ENCODE measurements around the gene LDLR. TPM values are rescaled to one million over a fixed set of nuclear protein-coding genes. Genes with fewer than 3 reads are reported as not detected.

LDLR gene
- total RNA-seq, 4 donors from 2014 or later, result 11.0 to 31.1 (median 23.3) TPM

DNA sequence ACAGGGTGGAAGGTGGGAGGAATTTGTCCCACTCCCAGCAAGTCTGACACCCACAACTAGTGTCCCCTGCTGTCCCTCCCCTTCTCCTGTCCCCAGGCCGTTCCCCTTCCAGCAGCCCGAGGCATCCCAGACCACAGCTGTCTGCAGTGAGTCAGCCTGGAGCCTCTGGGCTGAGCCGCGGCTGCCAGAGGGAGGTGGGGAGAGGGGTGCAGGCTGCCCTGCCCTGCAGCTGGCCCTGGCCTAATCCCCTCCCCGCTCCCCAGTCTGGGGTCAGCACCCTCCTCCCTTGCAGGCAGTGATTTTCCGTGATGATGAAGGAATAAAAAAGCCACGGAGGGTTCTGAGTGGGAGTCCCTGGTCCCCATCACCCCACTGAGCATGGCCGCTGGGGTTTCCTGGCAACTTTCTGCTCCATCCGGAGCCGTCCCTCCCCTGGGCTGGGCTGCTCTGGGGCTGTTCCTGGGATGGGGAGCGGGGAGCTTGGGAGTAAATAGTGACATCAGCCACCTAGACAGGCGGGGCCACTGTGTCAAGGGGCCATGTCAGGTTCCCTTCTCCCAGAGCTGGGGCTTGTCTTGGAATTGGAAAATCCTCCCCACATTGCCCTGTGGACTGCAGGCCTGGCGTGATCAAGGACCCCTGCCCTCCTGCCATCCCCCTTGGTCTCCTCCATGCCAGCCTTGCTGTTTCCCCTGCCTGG lies 49.5 kb downstream of the LDLR start:
- TF ChIP-seq, protein P1, sequence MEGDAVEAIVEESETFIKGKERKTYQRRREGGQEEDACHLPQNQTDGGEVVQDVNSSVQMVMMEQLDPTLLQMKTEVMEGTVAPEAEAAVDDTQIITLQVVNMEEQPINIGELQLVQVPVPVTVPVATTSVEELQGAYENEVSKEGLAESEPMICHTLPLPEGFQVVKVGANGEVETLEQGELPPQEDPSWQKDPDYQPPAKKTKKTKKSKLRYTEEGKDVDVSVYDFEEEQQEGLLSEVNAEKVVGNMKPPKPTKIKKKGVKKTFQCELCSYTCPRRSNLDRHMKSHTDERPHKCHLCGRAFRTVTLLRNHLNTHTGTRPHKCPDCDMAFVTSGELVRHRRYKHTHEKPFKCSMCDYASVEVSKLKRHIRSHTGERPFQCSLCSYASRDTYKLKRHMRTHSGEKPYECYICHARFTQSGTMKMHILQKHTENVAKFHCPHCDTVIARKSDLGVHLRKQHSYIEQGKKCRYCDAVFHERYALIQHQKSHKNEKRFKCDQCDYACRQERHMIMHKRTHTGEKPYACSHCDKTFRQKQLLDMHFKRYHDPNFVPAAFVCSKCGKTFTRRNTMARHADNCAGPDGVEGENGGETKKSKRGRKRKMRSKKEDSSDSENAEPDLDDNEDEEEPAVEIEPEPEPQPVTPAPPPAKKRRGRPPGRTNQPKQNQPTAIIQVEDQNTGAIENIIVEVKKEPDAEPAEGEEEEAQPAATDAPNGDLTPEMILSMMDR (IDR thresholded peaks at IDR 0.05; ENCODE audit: low read depth), result no peak

DNA sequence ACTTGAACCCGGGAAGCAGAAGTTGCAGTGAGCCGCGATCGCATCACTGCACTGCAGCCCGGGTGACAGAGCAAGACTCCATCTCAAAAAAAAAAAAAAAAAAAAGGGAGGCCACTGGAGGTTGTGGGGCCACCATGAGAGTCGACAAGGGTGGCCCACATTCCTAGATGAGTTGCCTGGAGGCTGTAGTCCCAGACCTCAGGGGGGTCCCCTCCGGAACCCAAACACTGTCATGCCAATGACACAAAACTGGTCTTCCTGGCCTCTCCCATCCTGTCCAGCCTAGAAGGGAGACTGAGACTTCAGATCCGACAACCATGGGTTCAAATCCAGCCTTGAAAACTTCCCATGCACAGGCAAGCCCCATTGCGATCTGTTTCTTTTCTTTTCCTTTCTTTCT lies 51.6 kb downstream of the LDLR start:
- TF ChIP-seq, protein P1 (IDR thresholded peaks at IDR 0.05; ENCODE audit: low read depth), result no peak

DNA sequence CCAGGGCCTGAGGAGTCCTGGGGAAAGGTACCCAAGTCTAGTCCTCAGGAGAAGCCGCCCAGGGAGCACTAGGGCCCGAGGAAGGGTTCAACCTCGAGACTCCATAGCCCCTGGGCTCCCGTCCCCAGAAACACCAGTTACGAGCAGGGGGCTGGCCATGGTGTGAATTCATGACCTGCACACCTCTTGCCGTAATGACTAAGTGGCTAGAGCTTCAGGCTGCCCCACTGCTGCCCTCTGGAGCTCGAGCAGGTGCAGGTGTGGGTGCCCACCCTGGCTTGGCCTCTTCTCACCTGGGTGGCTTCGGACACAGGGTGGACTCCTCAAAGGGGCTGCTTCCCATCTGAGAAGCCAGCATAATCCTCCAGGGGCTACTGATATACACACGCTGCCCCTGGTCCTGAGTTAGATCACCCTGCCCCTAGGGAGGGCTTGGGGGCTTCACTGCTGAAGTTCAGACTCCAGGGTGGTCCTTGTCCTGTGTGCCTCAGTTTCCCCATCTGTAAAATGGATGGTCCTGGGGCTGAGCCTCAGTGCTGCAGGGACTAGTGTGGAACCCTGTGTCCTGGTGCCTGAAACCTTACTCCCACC lies 52.8 kb downstream of the LDLR start:
- TF ChIP-seq, protein P1 (IDR thresholded peaks at IDR 0.05; ENCODE audit: low read depth), result no peak

DNA sequence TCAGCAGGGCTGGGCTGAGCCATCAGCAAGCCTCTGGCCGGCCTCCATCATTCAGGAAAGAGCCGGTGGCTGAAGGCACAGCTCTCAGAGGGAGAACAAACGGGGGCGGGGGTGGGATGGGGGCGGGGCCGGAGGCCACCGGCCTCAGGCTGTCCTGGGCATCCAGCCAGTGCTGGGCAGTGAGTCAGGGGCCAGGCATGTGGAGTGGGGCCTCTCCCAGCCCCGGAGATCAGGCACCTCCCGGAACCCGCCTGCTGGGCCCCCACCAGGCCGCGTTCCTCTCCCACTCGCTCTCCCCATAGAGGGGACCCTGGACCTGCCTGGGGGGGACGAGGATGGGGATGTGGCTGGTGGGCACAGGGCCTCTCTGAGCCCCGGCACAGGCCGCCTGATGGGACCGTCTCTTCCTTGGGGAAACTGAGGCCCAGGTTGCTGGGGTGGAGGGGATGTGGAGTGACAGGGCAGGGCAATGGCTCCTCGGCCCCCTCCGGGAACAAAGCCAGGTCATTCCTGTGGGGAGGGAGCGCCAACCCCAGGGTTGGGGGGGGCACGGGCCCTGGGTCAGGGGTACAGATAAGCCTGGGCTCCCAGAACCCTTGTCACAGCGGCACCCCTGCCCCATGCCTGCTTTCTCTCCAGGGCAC lies 53.4 kb downstream of the LDLR start:
- TF ChIP-seq, protein P1 (IDR thresholded peaks at IDR 0.05; ENCODE audit: low read depth), result no peak

DNA sequence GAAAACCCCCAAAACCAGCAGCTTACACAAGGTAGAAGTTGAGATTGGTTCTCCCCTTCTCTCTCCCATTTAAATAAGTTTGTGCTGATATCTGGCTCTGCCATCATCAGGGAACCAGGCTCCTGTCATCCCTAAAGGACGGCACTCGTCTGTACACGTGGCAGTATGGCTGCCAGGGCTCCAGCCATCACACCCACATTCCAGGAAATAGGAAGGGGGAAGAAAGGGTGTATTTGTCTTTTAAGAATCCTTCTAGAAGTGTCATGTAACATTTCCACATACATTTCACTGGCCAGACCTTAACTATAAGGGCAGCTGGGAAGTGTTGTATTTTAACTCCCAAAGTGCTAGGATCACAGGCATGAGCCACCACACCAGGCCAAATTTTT lies 56.3 kb downstream of the LDLR start:
- TF ChIP-seq, protein P1 (IDR thresholded peaks at IDR 0.05; ENCODE audit: low read depth), result no peak

DNA sequence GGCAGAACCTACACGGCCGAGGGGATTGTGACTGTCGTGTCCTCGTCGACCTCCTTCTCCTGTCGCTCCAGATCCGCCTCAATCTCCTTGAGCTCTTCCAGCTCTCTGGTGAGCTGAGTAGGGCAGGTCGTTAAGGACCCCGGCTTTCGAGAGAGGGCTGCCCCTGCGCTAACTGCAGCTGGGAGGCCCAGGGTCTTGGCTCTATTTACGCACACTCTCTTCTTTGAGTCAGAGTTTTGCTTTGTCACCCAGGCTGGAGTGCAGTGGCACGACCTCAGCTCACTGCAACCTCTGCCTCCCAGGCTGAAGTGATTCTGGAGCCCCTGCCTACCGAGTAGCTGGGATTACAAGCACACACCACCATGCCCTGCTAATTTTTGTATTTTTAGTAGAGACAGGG lies 58.7 kb downstream of the LDLR start:
- TF ChIP-seq, protein P1 (IDR thresholded peaks at IDR 0.05; ENCODE audit: low read depth), result no peak

DNA sequence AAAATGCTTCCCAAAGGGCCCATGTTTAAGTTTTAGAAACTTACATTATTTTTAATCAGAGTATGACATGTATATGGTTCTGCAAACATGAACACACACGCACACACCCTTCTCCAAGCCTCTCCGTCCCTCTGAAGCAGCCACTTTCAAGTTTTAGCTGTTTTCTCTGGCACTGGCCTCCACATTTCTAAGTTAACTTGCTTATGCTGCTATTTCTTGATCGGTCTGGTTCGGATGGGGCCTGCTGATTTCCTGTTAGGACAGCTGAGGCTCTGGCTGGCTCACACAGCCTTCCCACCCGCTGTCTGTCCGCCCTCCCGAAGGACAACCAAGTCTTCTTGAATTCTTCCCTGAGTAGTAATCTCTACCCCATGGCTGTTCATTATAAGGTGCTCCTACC lies 61.9 kb downstream of the LDLR start:
- TF ChIP-seq, protein P1 (IDR thresholded peaks at IDR 0.05; ENCODE audit: low read depth), result no peak

All from subcutaneous adipose tissue (tissue), 4 donors.